ENCODE measurements around the gene SHROOM4. TPM values are rescaled to one million over a fixed set of nuclear protein-coding genes. Genes with fewer than 3 reads are reported as not detected.

Gene SHROOM4
- total RNA-seq, 4 donors from 2014 or later, result 2.3 to 7.1 (median 3.2) TPM

- in situ Hi-C loops (cut with MboI; ENCODE audit: low pct_ligation_motif_present in 1 of 4, low pct_unique_long_range_greater_than_20kb in 1 of 4, low sequenced_read_pairs in 3 of 4), result no loop called here
- Histone ChIP-seq H3K4me3 (no peak overlapping the region), H3K36me3 (no peaks in the 10 kb centered on the region), H3K4me1 (peaks cover 0 to 2% (median 0%) of the 10 kb centered on the region in 4 donors), H3K27ac (peak overlapping the region in 1 of 4 donors; percentile 29), H3K9me3 (no peaks in the 10 kb centered on the region), H3K27me3 (no peaks in the 10 kb centered on the region)
- DNase-seq, result peak; percentile 20
- TF ChIP-seq POLR2A (IDR thresholded peaks at IDR 0.05) (no peak), POLR2AphosphoS5 (IDR thresholded peaks at IDR 0.05) (no peak), CTCF (IDR thresholded peaks at IDR 0.05) (no peak), EP300 (IDR thresholded peaks at IDR 0.05; ENCODE audit: low read depth) (no peak)
- intact Hi-C loops (cut with DNase I; ENCODE audit: low total_unique reads), result no loop called here
- WGBS, 2 donors (ENCODE audit: low coverage in 1 of 2), result 40 to 46% methylated on average over 1 to 4 of the region's 4 CpGs
Measured at GRCh38 chrX:50799531-50799961, 14.4 kb downstream of the SHROOM4 start.

GRCh38 chrX:50798783-50799182, 15.2 kb downstream of the SHROOM4 start:
- WGBS, 2 donors (ENCODE audit: low coverage in 1 of 2), result 50 to 60% methylated on average over 2 to 4 of the region's 4 CpGs
- H3K27ac ChIP-seq, result peak overlapping the region in 1 of 4 donors; percentile 29

GRCh38 chrX:50787099-50787498, 26.9 kb downstream of the SHROOM4 start:
- DNase-seq, result no peak
- intact Hi-C loops (cut with DNase I; ENCODE audit: low total_unique reads) (no loop called here), in situ Hi-C loops (cut with MboI; ENCODE audit: low pct_ligation_motif_present in 1 of 4, low pct_unique_long_range_greater_than_20kb in 1 of 4, low sequenced_read_pairs in 3 of 4) (no loop called here)
- Histone ChIP-seq H3K27ac (no peak overlapping the region), H3K4me1 (no peaks in the 10 kb centered on the region), H3K4me3 (no peak overlapping the region), H3K9me3 (no peaks in the 10 kb centered on the region), H3K36me3 (no peaks in the 10 kb centered on the region), H3K27me3 (no peaks in the 10 kb centered on the region)
- 61 to 89% methylated on average over 1 to 2 of the region's 2 CpGs for WGBS, 2 donors (ENCODE audit: low coverage in 1 of 2)
- TF ChIP-seq POLR2A (IDR thresholded peaks at IDR 0.05), result no peak
- no peak for TF ChIP-seq CTCF (IDR thresholded peaks at IDR 0.05)
- no peak for TF ChIP-seq POLR2AphosphoS5 (IDR thresholded peaks at IDR 0.05)
- TF ChIP-seq EP300 (IDR thresholded peaks at IDR 0.05; ENCODE audit: low read depth), result no peak

More at GRCh38 chrX:50798783-50799182, 15.2 kb downstream of the SHROOM4 start:
- H3K4me3 ChIP-seq, result no peak overlapping the region
- TF ChIP-seq POLR2A (IDR thresholded peaks at IDR 0.05) (no peak), POLR2AphosphoS5 (IDR thresholded peaks at IDR 0.05) (no peak), CTCF (IDR thresholded peaks at IDR 0.05) (no peak)
- H3K4me1 ChIP-seq, result peaks cover 0 to 2% (median 0%) of the 10 kb centered on the region in 4 donors
- no peaks in the 10 kb centered on the region for H3K27me3 ChIP-seq
- no peaks in the 10 kb centered on the region for H3K9me3 ChIP-seq
- in situ Hi-C loops (cut with MboI; ENCODE audit: low pct_ligation_motif_present in 1 of 4, low pct_unique_long_range_greater_than_20kb in 1 of 4, low sequenced_read_pairs in 3 of 4), result no loop called here
- H3K36me3 ChIP-seq, result no peaks in the 10 kb centered on the region
- no peak for DNase-seq
- intact Hi-C loops (cut with DNase I; ENCODE audit: low total_unique reads), result no loop called here

- Histone ChIP-seq H3K27me3 (no peaks in the 10 kb centered on the region), H3K9me3 (no peaks in the 10 kb centered on the region), H3K4me1 (no peaks in the 10 kb centered on the region), H3K36me3 (no peaks in the 10 kb centered on the region), H3K4me3 (no peak overlapping the region), H3K27ac (no peak overlapping the region)
- WGBS, 2 donors (ENCODE audit: low coverage in 1 of 2), result 18% methylated on average over 1 of the region's 1 CpG; no CpG with 5 or more reads in 1 of the 2 donors
- in situ Hi-C loops (cut with MboI; ENCODE audit: low pct_ligation_motif_present in 1 of 4, low pct_unique_long_range_greater_than_20kb in 1 of 4, low sequenced_read_pairs in 3 of 4), result no loop called here
- DNase-seq, result no peak
- TF ChIP-seq POLR2A (IDR thresholded peaks at IDR 0.05), result no peak
- no peak for TF ChIP-seq EP300 (IDR thresholded peaks at IDR 0.05; ENCODE audit: low read depth)
- no peak for TF ChIP-seq POLR2AphosphoS5 (IDR thresholded peaks at IDR 0.05)
- TF ChIP-seq CTCF (IDR thresholded peaks at IDR 0.05), result no peak
- intact Hi-C loops (cut with DNase I; ENCODE audit: low total_unique reads), result no loop called here
Measured at GRCh38 chrX:50780144-50780543, 33.9 kb downstream of the SHROOM4 start.
